Measurements from ENCODE around the gene ZNRD2. TPM values are rescaled to one million over a fixed set of nuclear protein-coding genes. Genes with fewer than 3 reads are reported as not detected.
"Not testable (repeated sequence)": the region's sequence is repeated elsewhere in the genome, so short reads cannot be mapped to it uniquely, and the experiment has no call there.

The ZNRD2 gene
- total RNA-seq = 23.3 TPM
- long read RNA-seq, transcript SSSCA1-201 (4 exons, 698 nt) = major isoform, 5 of 21 reads
- long read RNA-seq, partial matches to known transcripts = 6 of 21 reads
- long read RNA-seq, other reads (novel, unspliced or antisense) = 9 of 21 reads

- intact Hi-C loops (cut with DNase I) = loop anchor here (1.0 to 5.0 kb wide), 3 partner anchors 29 to 153 kb away; no protein-coding TSS in a partner anchor
- DNase-seq (ENCODE audit: missing footprints) (peak; percentile 99), ATAC-seq (peak; percentile 90)
These were observed at the start of gene ZNRD2 for GRCh38 chr11:65569973-65570918. ZNRD2 (plus strand) TSS chr11:65570477; CDS start chr11:65570492, 15 bp downstream.

- intact Hi-C loops (cut with DNase I); ATAC-seq; DNase-seq (ENCODE audit: missing footprints): not testable (repeated sequence)
These were observed 48.3 kb upstream of the ZNRD2 start for GRCh38 chr11:65521777-65522521.

GRCh38 chr11:65522718-65523630 is 47.3 kb upstream of the ZNRD2 start:
- DNase-seq (ENCODE audit: missing footprints); intact Hi-C loops (cut with DNase I); ATAC-seq: not testable (repeated sequence)

GRCh38 chr11:65523631-65523968 is 46.7 kb upstream of the ZNRD2 start:
- intact Hi-C loops (cut with DNase I); ATAC-seq: not testable (repeated sequence)
- DNase-seq (ENCODE audit: missing footprints) = peak; percentile 68

GRCh38 chr11:65524014-65524740 is 46.1 kb upstream of the ZNRD2 start:
- ATAC-seq = peak; percentile 30
- intact Hi-C loops (cut with DNase I) = no loop called here
- DNase-seq (ENCODE audit: missing footprints) = peak; percentile 78

- DNase-seq (ENCODE audit: missing footprints) (peak; percentile 91), ATAC-seq (peak; percentile 93)
- intact Hi-C loops (cut with DNase I) = no loop called here
These were observed 45.3 kb upstream of the ZNRD2 start, which contains the start of gene SCYL1 for GRCh38 chr11:65524741-65525545. SCYL1 (plus strand) TSS chr11:65525083; CDS start chr11:65525154, 71 bp downstream.

GRCh38 chr11:65525546-65526480 is 44.5 kb upstream of the ZNRD2 start:
- intact Hi-C loops (cut with DNase I) = no loop called here
- ATAC-seq (no peak), DNase-seq (ENCODE audit: missing footprints) (no peak)

GRCh38 chr11:65526744-65527143 is 43.5 kb upstream of the ZNRD2 start:
- intact Hi-C loops (cut with DNase I) = no loop called here
- no peak for ATAC-seq
- no peak for DNase-seq (ENCODE audit: missing footprints)

- intact Hi-C loops (cut with DNase I) = no loop called here
- no peak for DNase-seq (ENCODE audit: missing footprints)
- ATAC-seq = no peak
These were observed 41.4 kb upstream of the ZNRD2 start for GRCh38 chr11:65528819-65529350.

GRCh38 chr11:65529475-65530156 is 40.7 kb upstream of the ZNRD2 start:
- intact Hi-C loops (cut with DNase I) = no loop called here
- no peak for ATAC-seq
- no peak for DNase-seq (ENCODE audit: missing footprints)

- intact Hi-C loops (cut with DNase I) = no loop called here
- DNase-seq (ENCODE audit: missing footprints) = no peak
- no peak for ATAC-seq
These were observed 40.1 kb upstream of the ZNRD2 start for GRCh38 chr11:65530157-65530496.

- ATAC-seq (no peak), DNase-seq (ENCODE audit: missing footprints) (no peak)
- intact Hi-C loops (cut with DNase I) = no loop called here
These were observed 37.8 kb upstream of the ZNRD2 start for GRCh38 chr11:65532388-65533064.

- DNase-seq (ENCODE audit: missing footprints) (no peak), ATAC-seq (no peak)
- intact Hi-C loops (cut with DNase I) = no loop called here
These were observed 35.2 kb upstream of the ZNRD2 start for GRCh38 chr11:65535102-65535501.

- intact Hi-C loops (cut with DNase I) = no loop called here
- no peak for ATAC-seq
- DNase-seq (ENCODE audit: missing footprints) = no peak
These were observed 33.6 kb upstream of the ZNRD2 start for GRCh38 chr11:65536412-65537295.

All from Right ventricle myocardium inferior (tissue), 1 donor.